Measurements from ENCODE around the gene DNAH3.
A peak's percentile ranks its signal among the peaks of the same experiment; 100 is the strongest.
"Not testable (repeated sequence)": the region's sequence is repeated elsewhere in the genome, so short reads cannot be mapped to it uniquely, and the experiment has no call there.

DNAH3 gene, protein sequence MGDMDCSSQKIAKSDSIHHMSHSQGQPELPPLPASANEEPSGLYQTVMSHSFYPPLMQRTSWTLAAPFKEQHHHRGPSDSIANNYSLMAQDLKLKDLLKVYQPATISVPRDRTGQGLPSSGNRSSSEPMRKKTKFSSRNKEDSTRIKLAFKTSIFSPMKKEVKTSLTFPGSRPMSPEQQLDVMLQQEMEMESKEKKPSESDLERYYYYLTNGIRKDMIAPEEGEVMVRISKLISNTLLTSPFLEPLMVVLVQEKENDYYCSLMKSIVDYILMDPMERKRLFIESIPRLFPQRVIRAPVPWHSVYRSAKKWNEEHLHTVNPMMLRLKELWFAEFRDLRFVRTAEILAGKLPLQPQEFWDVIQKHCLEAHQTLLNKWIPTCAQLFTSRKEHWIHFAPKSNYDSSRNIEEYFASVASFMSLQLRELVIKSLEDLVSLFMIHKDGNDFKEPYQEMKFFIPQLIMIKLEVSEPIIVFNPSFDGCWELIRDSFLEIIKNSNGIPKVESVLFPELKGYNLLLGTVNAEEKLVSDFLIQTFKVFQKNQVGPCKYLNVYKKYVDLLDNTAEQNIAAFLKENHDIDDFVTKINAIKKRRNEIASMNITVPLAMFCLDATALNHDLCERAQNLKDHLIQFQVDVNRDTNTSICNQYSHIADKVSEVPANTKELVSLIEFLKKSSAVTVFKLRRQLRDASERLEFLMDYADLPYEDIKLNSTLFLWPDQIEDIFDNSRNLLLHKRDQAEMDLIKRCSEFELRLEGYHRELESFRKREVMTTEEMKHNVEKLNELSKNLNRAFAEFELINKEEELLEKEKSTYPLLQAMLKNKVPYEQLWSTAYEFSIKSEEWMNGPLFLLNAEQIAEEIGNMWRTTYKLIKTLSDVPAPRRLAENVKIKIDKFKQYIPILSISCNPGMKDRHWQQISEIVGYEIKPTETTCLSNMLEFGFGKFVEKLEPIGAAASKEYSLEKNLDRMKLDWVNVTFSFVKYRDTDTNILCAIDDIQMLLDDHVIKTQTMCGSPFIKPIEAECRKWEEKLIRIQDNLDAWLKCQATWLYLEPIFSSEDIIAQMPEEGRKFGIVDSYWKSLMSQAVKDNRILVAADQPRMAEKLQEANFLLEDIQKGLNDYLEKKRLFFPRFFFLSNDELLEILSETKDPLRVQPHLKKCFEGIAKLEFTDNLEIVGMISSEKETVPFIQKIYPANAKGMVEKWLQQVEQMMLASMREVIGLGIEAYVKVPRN (N-terminal part only)

DNA sequence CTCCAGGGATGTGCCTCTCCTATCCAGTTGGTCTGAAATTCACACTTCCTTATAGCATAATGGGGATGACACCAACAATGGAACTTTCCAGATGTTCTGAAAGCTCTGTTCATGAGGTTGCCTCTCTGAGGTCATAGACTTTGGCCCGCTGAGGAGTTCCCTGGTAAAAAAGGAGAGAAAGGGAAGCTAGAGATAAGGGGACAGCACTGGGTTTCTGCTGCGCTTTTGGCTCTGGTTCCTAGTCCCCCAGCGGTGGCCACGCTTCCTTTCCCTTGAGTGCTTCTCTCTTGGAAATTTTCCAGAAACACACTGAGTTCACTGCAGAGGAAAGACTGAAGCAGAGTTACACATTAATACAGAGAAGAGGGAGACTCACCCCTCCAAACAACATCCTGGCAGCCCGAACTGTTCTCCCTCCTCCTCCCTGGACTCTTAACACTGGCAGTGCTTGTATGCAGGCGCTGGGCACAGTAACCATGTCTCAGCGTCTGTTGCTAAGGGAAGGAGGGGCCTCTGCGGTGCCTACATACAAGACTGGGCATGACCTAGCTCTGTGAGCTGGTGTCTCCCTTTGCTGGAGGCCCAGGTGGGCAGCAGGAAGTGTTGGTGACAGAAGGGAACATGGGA is at the start of gene DNAH3:
Gene DNAH3, minus strand, starts transcription at position 472 of the 627 bp plus-strand sequence. CDS start 527 bp downstream, outside the sequence.
- DNase-seq: peak; percentile 97

- DNase-seq: no peak
Observed at GRCh38 chr16:21199607-21200218, 49.1 kb upstream of the DNAH3 start.

DNA sequence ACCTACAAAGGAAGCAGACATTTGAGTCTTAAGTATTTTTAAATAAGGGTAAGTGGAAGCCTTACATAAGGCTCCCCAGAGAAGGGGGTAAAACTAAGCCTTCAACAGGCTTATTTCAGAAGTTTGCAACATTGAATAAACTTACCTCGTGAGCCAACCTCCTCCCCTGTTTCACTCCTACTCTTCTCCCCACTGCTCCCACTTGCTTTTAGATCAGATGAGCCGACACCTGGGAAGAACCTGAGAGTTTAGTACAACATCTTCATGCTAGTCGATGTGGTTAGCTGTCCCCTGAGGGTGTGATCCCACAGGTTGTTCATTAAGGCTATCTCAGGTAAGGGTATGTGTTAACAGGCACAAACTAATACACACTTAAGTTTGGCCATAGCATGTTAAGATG is 47.0 kb upstream of the DNAH3 start:
- no peak for DNase-seq

GRCh38 chr16:21197112-21197511 is 46.5 kb upstream of the DNAH3 start:
- DNase-seq: no peak

- DNase-seq: not testable (repeated sequence)
Observed at GRCh38 chr16:21195330-21195729, 44.7 kb upstream of the DNAH3 start.

DNA sequence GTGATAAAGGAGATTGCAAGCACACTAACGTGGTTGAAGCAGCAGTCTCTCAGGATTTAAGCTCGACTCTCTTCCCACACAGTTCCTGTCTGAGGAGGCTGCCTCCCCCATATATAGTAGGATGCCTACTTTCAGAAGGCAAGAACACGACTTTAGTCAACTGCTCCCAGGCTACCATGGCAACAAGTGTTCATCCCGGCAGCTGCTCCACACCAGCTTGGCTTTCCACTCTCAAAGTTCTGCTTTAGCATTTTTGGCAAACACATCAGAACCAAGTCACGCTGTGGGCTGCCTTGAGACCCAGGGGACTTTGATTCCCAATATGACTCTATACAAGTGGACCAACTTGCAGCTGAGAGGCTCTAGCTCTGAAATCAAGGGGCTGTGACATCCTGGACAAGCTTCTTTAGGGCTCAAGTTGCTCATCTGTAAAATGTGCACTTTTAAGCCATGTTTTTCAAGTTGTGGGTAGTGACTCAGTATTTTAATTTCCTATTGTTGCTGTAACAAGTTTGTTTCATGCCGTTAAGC is 44.2 kb upstream of the DNAH3 start:
- DNase-seq: no peak

DNA sequence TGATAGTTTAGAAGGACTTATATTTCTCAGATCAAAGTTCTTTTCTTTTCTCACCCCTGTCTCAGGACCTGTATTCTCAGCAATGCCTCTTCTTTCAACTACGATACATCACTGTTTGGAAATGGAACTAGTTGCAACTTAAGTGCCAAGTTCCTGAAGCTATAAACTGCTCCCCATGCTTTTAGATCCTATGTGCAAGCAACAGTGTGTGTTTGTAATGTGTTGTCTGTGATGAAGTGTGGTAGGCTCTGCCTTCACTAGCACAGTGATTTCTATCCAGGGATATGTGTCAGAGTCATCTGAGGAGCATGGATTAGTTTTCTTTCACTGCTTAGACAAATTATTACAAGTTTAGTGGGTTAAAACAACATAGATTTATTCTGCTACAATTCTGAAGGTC is 42.3 kb upstream of the DNAH3 start:
- no peak for DNase-seq

GRCh38 chr16:21190599-21190998 is 40.0 kb upstream of the DNAH3 start:
- no peak for DNase-seq

GRCh38 chr16:21190013-21190412 is 39.4 kb upstream of the DNAH3 start:
- no peak for DNase-seq

DNA sequence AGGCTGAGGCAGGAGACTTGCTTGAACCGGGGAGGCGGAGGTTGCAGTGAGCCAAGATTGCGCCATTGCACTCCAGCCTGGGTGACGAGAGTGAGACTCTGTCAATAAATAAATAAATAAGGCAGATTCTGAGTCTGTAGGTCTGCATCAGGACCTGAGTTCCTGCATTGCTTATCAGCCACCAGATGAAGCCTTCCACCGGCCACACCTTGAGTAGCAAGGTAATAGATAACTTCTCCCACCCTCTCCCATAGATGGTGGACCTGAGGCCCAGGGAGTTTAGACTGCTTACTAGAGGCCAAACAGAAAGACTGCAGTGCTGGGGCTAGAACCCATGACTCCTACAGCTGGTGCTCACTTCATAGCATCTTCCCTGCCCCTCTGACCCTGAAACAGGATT is 38.7 kb upstream of the DNAH3 start:
- DNase-seq: no peak

DNA sequence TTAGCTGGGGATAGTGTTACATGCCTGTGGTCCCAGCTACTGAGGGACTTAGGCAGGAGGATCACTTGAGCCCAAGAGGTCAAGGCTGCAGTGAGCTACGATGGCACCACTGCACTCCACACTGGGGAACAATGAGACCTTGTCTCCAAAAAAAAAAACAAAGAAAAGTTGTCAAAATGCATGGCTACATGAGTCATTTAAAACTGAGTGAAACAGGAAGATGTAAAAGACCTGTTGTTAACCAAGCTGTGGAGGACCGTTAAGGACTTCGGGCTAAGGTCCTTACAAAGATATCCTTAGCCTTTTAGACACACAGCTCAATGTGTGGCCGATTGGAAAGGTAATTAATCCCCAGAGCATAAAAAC is 35.7 kb upstream of the DNAH3 start:
- DNase-seq: no peak

DNA sequence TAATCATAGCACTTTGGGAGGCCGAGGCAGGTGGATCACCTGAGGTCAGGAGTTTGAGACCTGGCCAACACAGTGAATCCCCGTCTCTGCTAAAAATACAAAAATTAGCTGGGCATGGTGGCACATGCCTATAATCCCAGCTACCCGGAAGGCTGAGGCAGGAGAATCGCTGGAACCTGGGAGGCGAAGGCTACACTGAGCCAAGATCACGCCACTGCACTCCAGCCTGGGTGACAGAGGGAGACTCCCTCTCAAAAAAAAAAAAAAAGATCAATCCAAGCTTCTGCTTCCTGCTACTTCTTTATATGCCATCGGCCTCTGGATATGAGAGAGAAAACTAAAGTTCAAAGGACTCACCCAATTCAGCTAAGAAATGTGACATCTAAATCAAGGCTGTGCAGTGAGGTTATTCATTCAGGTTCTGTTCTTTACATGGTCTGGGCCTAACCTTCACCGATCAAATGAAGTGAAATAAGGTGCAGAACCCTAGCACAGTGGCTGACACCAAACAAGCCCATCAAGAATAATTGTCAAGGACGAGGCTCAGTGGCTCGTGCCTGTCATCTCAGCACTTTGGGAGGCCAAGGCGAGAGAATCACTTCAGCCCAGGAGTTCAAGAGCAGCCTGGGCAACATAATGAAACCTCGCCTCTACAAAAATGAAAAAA is 35.1 kb upstream of the DNAH3 start:
- DNase-seq: no peak

DNA sequence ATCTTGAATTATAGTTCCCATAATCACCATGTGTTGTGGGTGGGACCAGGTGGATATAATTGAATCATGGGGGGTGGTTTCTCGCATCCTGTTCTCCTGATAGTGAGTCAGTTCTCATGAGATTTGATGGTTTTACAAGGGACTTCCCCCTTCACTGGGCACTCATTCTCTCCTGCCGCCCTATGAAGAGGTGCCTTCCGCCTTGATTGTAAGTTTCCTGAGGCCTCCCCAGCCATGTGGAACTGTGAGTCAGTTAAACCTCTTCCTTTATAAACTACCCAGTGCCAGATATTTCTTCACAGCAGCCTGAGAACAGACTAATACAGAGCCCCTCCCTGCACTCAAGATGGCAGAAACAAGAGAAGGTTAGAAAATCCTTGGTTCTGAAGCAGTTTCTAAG is 34.2 kb upstream of the DNAH3 start:
- DNase-seq: no peak

- DNase-seq: no peak
Observed at GRCh38 chr16:21183995-21184394, 33.3 kb upstream of the DNAH3 start.

DNA sequence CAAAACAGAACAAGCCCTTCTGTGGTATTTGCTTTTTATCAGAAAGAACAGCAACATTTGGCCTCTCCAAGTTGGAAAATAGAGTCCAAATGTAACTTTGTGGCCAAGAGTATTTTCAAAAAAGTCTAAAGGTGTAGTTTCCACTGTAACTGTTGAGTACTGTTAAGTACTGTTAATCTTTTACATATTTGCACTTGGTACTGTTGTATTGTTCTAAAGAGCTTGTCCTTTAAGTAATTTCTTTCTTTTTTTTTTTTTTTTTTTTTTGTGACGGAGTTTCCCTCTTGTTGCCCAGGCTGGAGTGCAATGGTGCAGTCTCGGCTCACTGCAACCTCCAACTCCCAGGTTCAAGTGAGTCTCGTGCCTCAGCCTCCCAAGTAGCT is 29.3 kb upstream of the DNAH3 start:
- no peak for DNase-seq

DNA sequence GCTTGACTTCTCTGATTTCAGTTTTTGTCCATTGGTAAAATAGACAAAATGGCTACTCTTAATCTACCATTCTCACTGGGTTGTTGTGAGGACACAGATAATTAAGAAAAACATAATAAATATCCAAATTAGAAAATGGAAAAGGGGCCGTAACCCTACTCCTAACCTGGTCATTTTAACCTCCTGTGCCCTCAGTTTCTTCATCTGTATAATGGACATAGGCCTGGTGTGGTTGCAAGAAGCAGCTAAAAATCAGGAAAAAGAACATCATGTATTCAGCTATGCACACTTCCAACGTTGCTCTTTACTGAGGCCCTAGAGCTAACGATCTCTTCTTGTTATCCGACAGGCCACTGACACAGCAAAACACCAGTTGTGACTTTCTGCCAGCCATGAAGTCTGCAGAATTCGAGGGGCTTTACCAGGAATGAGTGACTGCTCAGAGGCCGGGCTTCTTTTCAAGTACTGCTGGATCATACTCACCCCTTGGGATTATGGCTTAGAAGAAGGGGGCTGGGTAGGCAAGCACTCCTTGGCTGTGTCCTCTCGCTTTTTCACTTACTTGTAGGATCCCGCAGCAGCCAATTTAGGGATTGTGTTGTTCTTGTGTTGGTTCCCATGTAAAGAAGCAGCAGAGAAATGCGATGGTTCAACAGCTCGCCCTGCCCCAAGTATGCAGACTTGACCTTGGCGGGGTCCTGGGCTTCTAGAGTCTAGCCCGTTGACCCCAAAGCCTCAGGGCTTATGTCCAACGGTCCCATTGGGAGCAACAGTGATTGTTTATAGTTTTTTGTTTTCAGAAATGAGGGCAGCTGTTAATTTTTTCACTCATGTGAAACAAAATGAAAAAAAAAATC is 28.7 kb upstream of the DNAH3 start:
- DNase-seq: no peak

GRCh38 chr16:21175397-21175796 is 24.8 kb upstream of the DNAH3 start:
- DNase-seq: no peak

DNA sequence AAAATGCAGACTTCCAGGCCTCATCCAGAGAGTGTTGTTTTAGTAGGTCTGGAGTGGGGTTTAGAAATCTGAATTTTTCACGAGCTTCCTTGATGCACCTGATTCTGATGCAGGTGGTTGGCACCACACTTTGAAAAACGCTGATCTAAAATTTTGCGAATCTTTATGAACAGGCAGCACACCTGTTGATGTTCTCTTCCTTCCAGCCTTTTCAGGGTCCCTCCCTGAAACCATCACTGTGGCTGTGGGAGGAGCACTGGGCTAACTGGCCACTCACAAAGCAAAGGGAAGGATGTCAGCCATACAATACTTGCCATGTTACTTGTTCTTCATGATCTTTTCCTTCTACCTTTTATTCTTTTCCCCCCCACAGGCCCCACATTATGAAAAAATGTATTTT is 22.0 kb upstream of the DNAH3 start:
- no peak for DNase-seq

- DNase-seq: not testable (repeated sequence)
Observed at GRCh38 chr16:21170116-21170515, 19.5 kb upstream of the DNAH3 start.

DNA sequence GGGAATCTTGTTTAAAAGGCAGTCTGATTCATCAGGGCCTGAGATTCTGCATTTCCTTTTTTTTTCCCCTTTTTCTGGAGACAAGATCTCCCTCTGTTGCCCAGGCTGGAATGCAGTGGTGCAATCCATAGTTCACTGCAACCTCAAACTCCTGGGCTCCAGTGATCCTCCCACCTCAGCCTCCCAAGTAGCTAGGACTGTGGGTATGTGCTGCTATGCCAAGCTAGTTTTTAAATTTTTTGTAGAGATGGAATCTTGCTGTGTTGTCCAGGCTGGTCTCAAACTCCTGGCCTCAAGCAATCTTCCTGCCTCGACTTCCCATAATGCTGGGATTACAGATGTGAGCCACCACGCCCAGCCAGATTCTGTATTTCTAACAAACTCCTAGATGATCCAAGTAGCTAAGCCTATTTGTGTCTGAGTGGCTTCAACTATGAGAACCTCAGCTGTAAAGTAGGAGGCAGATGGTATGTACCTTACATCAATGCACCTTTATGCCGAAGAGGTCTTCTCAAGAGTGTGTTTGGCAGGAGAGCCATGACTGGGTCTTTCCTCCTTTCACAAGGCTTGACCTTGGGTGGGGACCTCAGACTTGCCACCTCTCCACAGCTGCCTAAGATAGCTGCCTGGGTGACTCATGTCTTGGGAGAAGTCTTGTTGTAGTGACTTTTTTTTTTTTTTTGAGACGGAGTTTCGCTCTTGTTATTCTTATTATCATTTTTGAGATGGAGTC is 18.8 kb upstream of the DNAH3 start:
- DNase-seq: no peak

Measured in NCI-H510A treated with DMSO at 0.1 percent for 48 hours (cell line).